GM06990 (cell line): ENCODE results near the gene ABI3BP.

Experiments used
- DNase-seq: peaks from one replicate; pipeline ENCODE4 v3.0.0-alpha.2; 2011; ENCODE audit not compliant: insufficient read length; ENCODE audit errors: extremely low read depth
- H3K27me3 ChIP-seq: replicated peaks from 2 replicates; pipeline ENCODE4 v1.6.0; 2011; ENCODE audit warnings: low read length; ENCODE audit not compliant: control insufficient read depth, insufficient read depth
- H3K36me3 ChIP-seq: 2 replicates; pipeline ENCODE4 v1.5.1; 2011; ENCODE audit warnings: low read length; ENCODE audit not compliant: control insufficient read depth, insufficient read depth
- H3K4me3 ChIP-seq: replicated peaks from 2 replicates; pipeline ENCODE4 v1.5.1; 2011; ENCODE audit warnings: low read depth, mild to moderate bottlenecking, control low read depth, low read length
- CTCF ChIP-seq: IDR thresholded peaks from 2 replicates; pipeline ENCODE4 v1.5.1; 2011; ENCODE audit warnings: low read length, control low read depth, mild to moderate bottlenecking, inconsistent platforms; ENCODE audit not compliant: insufficient read depth, poor library complexity, severe bottlenecking

ABI3BP gene

GRCh38 chr3:100982710-100983109 lies 10.5 kb downstream of the ABI3BP start:
- Histone ChIP-seq H3K4me3 (no peak overlapping the region), H3K27me3 (no peaks in the 10 kb centered on the region), H3K36me3 (no peaks in the 10 kb centered on the region)
- DNase-seq, result no peak
- no peak for TF ChIP-seq CTCF

- Histone ChIP-seq H3K36me3 (no peaks in the 10 kb centered on the region), H3K4me3 (no peak overlapping the region), H3K27me3 (no peaks in the 10 kb centered on the region)
- no peak for DNase-seq
- no peak for TF ChIP-seq CTCF
Observed at GRCh38 chr3:100981164-100981911, 11.9 kb downstream of the ABI3BP start.

- H3K27me3 ChIP-seq, result no peaks in the 10 kb centered on the region
- H3K4me3 ChIP-seq, result no peak overlapping the region
- no peak for DNase-seq
- H3K36me3 ChIP-seq, result no peaks in the 10 kb centered on the region
- TF ChIP-seq CTCF, result no peak
Observed at GRCh38 chr3:100978011-100978659, 15.1 kb downstream of the ABI3BP start.

- DNase-seq, result no peak
- TF ChIP-seq CTCF, result no peak
- no peaks in the 10 kb centered on the region for H3K27me3 ChIP-seq
- no peaks in the 10 kb centered on the region for H3K36me3 ChIP-seq
- H3K4me3 ChIP-seq, result no peak overlapping the region
Observed at GRCh38 chr3:100976611-100977010, 16.6 kb downstream of the ABI3BP start.

GRCh38 chr3:100975714-100976113 lies 17.5 kb downstream of the ABI3BP start:
- Histone ChIP-seq H3K4me3 (no peak overlapping the region), H3K36me3 (no peaks in the 10 kb centered on the region), H3K27me3 (no peaks in the 10 kb centered on the region)
- DNase-seq, result no peak
- TF ChIP-seq CTCF, result no peak

- no peaks in the 10 kb centered on the region for H3K27me3 ChIP-seq
- TF ChIP-seq CTCF, result no peak
- DNase-seq, result no peak
- H3K4me3 ChIP-seq, result no peak overlapping the region
- no peaks in the 10 kb centered on the region for H3K36me3 ChIP-seq
Observed at GRCh38 chr3:100973594-100973993, 19.6 kb downstream of the ABI3BP start.
